ENCODE results near the gene ESYT3.

- no peak for TF ChIP-seq EZH2 (IDR thresholded peaks at IDR 0.05; ENCODE audit: low read depth)
- no peak for TF ChIP-seq CTCF (conservative IDR thresholded peaks at IDR 0.05)
These were observed 34.0 kb downstream of the ESYT3 start for GRCh38 chr3:138468451-138468850.

Data from PC-9 (cell line).